ENCODE results near the gene FKBP10.

Gene FKBP10

DNA sequence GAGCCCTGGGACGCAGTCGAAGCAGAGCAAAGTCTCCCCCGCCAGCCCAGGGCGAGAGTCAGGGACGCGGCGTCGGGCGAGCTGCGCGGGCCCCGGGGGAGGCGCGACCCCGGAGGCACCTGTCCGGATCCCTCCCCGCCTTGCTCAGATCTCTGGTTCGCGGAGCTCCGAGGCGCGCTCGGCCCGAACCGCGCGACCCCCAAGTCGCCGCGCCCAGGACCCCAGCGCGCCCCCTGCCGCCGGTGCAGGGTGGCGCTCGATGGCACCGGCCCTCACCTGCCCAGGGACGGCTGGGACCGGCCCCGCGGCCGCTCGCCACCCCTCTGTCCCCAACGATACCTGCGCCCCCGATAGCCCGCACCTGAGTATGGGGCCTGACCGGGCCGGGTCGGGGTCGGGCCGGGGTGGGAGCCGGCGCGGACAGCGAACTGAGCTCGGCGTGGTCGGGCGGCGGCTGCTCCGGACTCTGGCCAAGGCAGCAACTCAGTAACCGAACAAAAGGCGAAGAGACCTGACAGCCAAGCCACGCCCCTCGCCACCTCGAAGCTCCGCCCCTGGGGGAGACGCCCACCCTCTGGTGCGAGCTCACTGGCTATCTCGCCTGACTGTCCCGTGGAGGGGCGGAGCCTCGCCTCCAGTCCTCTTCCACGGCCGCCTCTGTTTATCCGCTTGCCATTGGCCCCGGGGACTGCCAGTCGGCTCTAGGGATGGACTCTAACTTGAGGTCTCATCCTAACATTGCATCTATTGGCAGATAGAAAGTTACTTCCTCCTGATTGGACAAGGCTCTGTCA, 26.4 kb upstream of the FKBP10 start, which contains the start of gene JUP:
Gene JUP, minus strand, starts transcription at position 485 of the 794 bp plus-strand sequence. CDS start 14,857 bp downstream, outside the sequence.
- peak within 1 kb of the TSS; percentile 84 to 94 (median 89) for H3K9ac ChIP-seq

DNA sequence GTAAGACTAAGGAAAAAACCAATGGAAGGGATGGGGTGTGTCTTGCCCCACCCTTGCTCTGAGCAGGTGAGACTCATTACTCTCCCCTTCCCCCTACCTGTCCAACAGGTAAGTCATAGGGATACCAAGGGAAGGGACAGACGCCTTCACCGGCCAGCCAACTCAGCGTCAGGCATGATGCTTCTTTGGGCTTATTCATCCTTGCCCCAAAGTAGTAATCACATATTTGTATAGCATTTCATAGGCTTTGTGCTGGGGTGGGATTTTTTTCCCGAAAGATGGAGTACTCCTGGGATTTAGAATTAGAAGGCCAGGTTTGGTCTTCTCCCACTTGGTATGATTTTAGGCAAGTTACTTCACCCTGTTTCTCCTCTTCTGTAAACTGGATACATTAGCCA, 25.8 kb upstream of the FKBP10 start:
- Histone ChIP-seq H3K9me3 (replicated peaks in 1 of 11) (no peaks in the 10 kb centered on the region), H4K20me1 (peaks cover 9 to 30% (median 21%) of the 10 kb centered on the region in 11 experiments; a peak in 21 of 22 replicates), H3K4me3 (no peak overlapping the region; a peak in 2 of 20 replicates), H3K27me3 (no peaks in the 10 kb centered on the region), H3K4me1 (peaks cover 66 to 85% (median 78%) of the 10 kb centered on the region in 10 experiments), H3K36me3 (peaks cover 0 to 7% (median 0%) of the 10 kb centered on the region in 11 experiments; a peak in 2 of 22 replicates), H3K4me2 (peak overlapping the region; percentile 28 to 87 (median 77); a peak in 17 of 22 replicates), H3K9ac (no peak overlapping the region), H3K27ac (no peak overlapping the region; a peak in 1 of 22 replicates)
- TF ChIP-seq Cebpa-rat (IDR thresholded peaks at IDR 0.05), result no peak

More for the DNA sequence above, 26.4 kb upstream of the FKBP10 start, which contains the start of gene JUP:
- Histone ChIP-seq H3K4me1 (peaks cover 72 to 85% (median 81%) of the 10 kb centered on the region in 10 experiments), H3K4me3 (peak within 1 kb of the TSS; percentile 70 to 92 (median 82)), H3K27ac (peak within 1 kb of the TSS; percentile 55 to 97 (median 91)), H4K20me1 (peaks cover 15 to 36% (median 27%) of the 10 kb centered on the region in 11 experiments), H3K36me3 (peaks cover 0 to 7% (median 0%) of the 10 kb centered on the region in 11 experiments; a peak in 2 of 22 replicates), H3K4me2 (peak within 1 kb of the TSS; percentile 86 to 99 (median 94)), H3K27me3 (no peaks in the 10 kb centered on the region), H3K9me3 (replicated peaks in 1 of 11) (no peaks in the 10 kb centered on the region)
- TF ChIP-seq Cebpa-rat (IDR thresholded peaks at IDR 0.05), result no peak

DNA sequence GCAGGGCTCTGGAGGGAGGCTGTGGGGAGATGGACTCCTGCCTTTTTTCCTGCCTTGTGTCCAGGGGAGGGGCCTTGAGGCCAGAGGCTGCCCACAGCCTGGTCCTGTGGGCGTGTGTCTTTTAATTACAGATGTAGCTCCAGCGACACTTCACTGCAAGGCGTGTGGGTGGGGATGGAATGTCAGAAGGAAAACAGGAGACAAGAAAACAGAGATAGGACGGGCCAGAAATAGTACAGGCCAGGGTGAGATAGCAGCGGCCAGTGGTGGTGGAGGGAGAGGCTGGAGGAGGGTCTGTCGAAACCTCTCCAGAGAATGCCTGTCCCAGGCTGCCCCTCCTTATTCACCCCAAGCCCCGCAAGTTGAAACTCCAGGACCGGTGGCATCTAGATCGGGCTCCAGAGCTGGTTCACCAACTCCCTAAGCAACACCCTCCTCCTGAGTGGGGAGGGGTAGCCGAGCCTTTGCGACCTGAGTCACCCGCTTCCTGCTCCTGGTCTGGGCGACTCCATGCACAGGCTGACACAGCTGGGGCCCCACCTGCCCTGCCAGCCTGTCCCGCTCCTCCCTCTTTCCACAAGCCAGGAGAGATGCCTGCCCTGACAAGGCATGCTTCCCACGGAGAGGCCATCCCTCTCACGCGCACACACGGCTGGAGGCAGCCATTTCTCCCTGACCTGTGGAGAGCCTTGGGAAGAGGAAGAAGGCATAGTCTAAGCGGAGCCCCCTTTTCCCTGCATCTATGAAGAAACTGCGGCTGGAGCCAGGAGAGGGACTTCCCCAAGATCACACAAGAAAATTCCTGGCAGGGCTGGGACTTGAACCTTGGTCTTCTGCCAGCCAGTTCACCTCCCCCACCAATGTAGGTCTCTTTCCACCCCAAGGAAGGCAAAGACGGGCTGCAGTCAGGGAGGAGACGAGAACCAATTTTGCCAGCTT, 19.7 kb upstream of the FKBP10 start:
- no peak for TF ChIP-seq Cebpa-rat (IDR thresholded peaks at IDR 0.05)
- Histone ChIP-seq H4K20me1 (no peaks in the 10 kb centered on the region), H3K4me2 (peak overlapping the region; percentile 30 to 70 (median 57)), H3K27ac (0 out of 22 replicates have a peak overlapping the region, but pooled peaks of 1 of the 11 experiments have one; percentile 8), H3K4me3 (no peak overlapping the region), H3K36me3 (no peaks in the 10 kb centered on the region), H3K9ac (peak overlapping the region in 2 of 11 experiments; percentile 47 to 54; a peak in 4 of 22 replicates), H3K4me1 (peaks cover 49 to 71% (median 55%) of the 10 kb centered on the region in 10 experiments), H3K9me3 (replicated peaks in 1 of 11) (no peaks in the 10 kb centered on the region), H3K27me3 (no peaks in the 10 kb centered on the region)

DNA sequence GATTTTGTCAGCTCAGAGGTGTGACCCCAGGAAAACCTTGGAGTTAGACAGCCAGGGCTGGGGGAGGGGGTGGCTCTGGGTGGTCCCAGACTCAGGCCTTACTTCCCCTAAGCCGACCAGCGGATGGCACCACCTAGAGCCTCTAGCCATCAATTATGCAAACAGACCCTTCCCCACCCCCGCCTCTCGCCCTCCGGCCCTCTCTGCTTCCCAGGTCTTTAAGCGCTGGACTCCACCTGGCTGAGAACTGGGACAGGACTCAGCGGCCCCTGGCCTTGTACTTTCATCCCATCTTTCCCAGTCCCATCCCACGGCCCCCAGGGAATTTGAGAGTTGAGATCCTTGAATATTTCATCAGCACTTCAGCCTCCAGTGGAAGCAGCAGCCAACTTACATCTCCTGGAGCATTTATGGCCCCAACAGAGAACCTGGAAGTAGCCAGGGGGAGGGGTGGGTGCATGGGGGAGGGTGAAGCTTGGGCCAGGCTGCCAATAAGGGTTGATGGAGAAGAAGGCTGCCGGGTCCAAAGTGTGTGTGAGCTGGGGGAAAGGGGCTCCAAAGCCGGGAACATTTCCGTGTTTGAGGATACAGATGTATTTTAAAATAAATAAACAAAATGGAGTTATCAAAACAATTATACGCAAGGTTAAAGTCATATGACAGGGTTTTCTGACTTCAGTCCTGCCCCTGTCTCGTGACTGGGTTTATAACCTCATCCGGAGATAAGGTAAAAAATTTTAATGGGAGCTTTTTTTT, 18.8 kb upstream of the FKBP10 start:
- Histone ChIP-seq H3K27ac (no peak overlapping the region), H4K20me1 (no peaks in the 10 kb centered on the region), H3K4me3 (no peak overlapping the region), H3K4me1 (peaks cover 41 to 62% (median 46%) of the 10 kb centered on the region in 10 experiments), H3K9me3 (replicated peaks in 1 of 11) (no peaks in the 10 kb centered on the region), H3K27me3 (no peaks in the 10 kb centered on the region), H3K9ac (no peak overlapping the region), H3K4me2 (peak overlapping the region in 9 of 11 experiments; percentile 30 to 70 (median 58); a peak in 11 of 22 replicates), H3K36me3 (no peaks in the 10 kb centered on the region)
- TF ChIP-seq Cebpa-rat (IDR thresholded peaks at IDR 0.05), result no peak

DNA sequence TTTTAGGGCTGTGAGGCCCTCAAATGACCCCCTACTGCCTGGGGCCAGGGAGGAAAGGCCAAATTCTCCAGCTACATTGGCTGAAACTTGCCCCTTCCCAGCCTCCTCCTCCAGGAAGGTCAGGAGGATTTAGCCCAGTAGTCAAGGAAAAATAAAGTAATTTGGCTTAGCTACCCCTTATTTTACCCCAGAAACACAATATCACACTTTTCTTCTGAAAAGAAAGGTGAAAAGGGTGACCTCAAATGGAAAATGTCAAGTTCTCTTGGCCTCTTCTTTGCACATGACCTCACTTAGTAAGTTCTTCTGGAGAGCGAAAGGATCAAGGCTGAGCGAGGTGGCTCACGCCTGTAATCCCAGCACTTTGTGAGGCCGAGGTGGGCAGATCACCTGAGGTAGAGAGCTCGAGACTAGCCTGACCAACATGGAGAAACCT, 18.2 kb upstream of the FKBP10 start:
- no peaks in the 10 kb centered on the region for H4K20me1 ChIP-seq
- no peak overlapping the region for H3K4me2 ChIP-seq

DNA sequence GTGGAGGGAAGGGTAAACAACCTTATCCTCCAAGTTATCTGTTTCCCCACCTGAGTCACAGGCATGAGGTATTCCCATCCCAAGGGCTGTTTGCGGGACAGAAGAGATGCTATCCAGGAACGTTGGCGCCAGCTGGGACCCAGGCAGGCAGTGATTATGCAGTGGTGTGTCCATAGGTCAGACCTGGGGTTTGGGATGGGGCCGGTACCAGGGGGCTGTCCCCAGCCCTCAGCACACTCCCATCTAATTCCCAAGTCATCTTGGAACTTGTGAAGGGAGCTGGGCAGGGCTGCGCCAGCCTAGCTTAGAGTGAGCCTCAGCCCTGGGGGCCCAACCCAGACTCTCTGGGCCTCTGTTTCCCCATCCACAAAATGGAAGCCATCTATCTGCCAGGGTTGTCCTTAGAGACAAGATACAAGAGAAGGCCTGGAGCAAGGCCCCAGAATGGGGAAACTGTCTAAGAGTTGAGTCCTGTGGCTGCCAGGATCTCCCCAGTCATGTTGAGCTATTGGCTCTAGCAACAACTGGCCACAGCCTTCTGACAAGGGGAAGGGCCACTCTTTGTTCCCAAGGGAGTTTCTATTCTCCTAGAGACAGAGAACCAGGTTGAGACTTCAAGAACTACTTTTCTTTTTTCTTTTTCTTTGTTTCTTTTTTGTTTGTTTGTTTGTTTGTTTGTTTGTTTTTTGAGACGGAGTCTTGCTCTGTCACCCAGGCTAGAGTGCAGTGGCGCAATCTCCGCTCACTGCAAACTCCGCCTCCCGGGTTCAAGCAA, 16.5 kb upstream of the FKBP10 start:
- H3K27me3 ChIP-seq, result no peaks in the 10 kb centered on the region
- no peak overlapping the region for H3K9ac ChIP-seq
- peak overlapping the region in 5 of 11 experiments; percentile 6 to 38 (median 27); a peak in 7 of 22 replicates for H3K4me2 ChIP-seq
- TF ChIP-seq Cebpa-rat (IDR thresholded peaks at IDR 0.05), result no peak
- H3K36me3 ChIP-seq, result no peaks in the 10 kb centered on the region
- no peak overlapping the region for H3K4me3 ChIP-seq
- no peaks in the 10 kb centered on the region for H3K9me3 ChIP-seq (replicated peaks in 1 of 11)
- no peaks in the 10 kb centered on the region for H4K20me1 ChIP-seq
- peaks cover 24 to 48% (median 34%) of the 10 kb centered on the region in 10 experiments for H3K4me1 ChIP-seq
- no peak overlapping the region; a peak in 1 of 22 replicates for H3K27ac ChIP-seq

More for the DNA sequence above, 18.2 kb upstream of the FKBP10 start:
- no peaks in the 10 kb centered on the region for H3K36me3 ChIP-seq
- no peaks in the 10 kb centered on the region for H3K9me3 ChIP-seq (replicated peaks in 1 of 11)
- H3K9ac ChIP-seq, result no peak overlapping the region
- H3K27me3 ChIP-seq, result no peaks in the 10 kb centered on the region
- no peak overlapping the region for H3K4me3 ChIP-seq
- H3K4me1 ChIP-seq, result peaks cover 35 to 56% (median 40%) of the 10 kb centered on the region in 10 experiments
- TF ChIP-seq Cebpa-rat (IDR thresholded peaks at IDR 0.05), result no peak
- H3K27ac ChIP-seq, result no peak overlapping the region

DNA sequence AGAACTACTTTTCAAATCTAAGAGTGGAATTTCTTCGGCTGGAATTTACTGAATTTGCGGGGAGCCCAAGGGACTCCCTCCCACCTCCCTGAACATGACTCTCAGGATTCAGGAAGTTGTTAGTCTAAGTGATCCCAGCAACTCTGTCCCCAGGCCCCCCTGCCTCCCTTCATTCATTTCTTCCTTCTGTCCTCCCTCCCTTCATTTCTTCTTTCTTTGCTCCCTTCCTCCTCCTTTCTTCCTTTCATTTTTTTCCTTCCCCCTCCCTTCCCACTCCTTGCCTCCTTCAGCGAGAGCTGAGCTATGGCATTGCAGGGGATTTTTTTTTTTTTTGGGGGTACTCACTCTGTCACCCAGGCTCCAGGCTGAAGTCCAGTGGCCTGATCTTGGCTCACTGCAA, 15.4 kb upstream of the FKBP10 start:
- Histone ChIP-seq H3K4me2 (no peak overlapping the region), H3K9me3 (replicated peaks in 1 of 11) (no peaks in the 10 kb centered on the region)

More for the DNA sequence above, 15.4 kb upstream of the FKBP10 start:
- peaks cover 24 to 42% (median 34%) of the 10 kb centered on the region in 10 experiments for H3K4me1 ChIP-seq
- no peaks in the 10 kb centered on the region for H4K20me1 ChIP-seq
- TF ChIP-seq Cebpa-rat (IDR thresholded peaks at IDR 0.05), result no peak
- no peak overlapping the region for H3K4me3 ChIP-seq
- no peaks in the 10 kb centered on the region for H3K27me3 ChIP-seq
- no peak overlapping the region for H3K27ac ChIP-seq
- no peak overlapping the region for H3K9ac ChIP-seq
- H3K36me3 ChIP-seq, result no peaks in the 10 kb centered on the region

All from BLaER1 treated with 17β-estradiol and CSF1 and Interleukin-3, amounts not matched to agents 10 nM and 100 nM (cell line).